ENCODE results near the gene PIGQ. TPM values are rescaled to one million over a fixed set of nuclear protein-coding genes. Genes with fewer than 3 reads are reported as not detected.

The PIGQ gene
- total RNA-seq, 1 experiment from 2014 or later: 58.0 TPM

- peaks cover 13% of the 10 kb centered on the region for H3K23me2 ChIP-seq (ENCODE audit: insufficient read length, low read depth, low read length, poor library complexity, severe bottlenecking)
- H2BK15ac ChIP-seq (ENCODE audit: low read depth, low read length): no peak overlapping the region
- H3K9me3 ChIP-seq (ENCODE audit: control insufficient read depth, low read depth, low read length): no peaks in the 10 kb centered on the region
- peaks cover 0 to 12% (median 12%) of the 10 kb centered on the region in 3 experiments; a peak in 3 of 7 replicates for H3K36me3 Mint-ChIP-seq (ENCODE audit: insufficient read depth in 1 of 3, low read depth in 3 of 3)
- no peak overlapping the region for H2BK120ac ChIP-seq (ENCODE audit: low read depth, low read length, poor library complexity, severe bottlenecking)
- H3K4me2 ChIP-seq (ENCODE audit: insufficient read depth, insufficient read length, low read length): peak overlapping the region; percentile 75
- H3K27me3 Mint-ChIP-seq (ENCODE audit: low read depth): no peaks in the 10 kb centered on the region
- H3K27ac Mint-ChIP-seq: no peak overlapping the region
- no peak overlapping the region for H3K56ac ChIP-seq (ENCODE audit: insufficient read length, low read depth, low read length)
- H2BK5ac ChIP-seq (ENCODE audit: insufficient read length, low read length): no peak overlapping the region
- peaks cover 18% of the 10 kb centered on the region in 2 experiments for H3K4me1 Mint-ChIP-seq
- no peak overlapping the region for H4K91ac ChIP-seq (ENCODE audit: insufficient read length, low read depth, low read length)
- peak overlapping the region; percentile 12 for H3K18ac ChIP-seq (ENCODE audit: insufficient read length, low read depth, low read length)
- no peaks in the 10 kb centered on the region for H3K27me3 ChIP-seq (ENCODE audit: insufficient read depth, low read length)
- peak overlapping the region; percentile 79 to 88 for H3K4me3 Mint-ChIP-seq
- H2BK12ac ChIP-seq (ENCODE audit: insufficient read length, low read depth, low read length): no peak overlapping the region
- no peak overlapping the region for H3K27ac ChIP-seq (ENCODE audit: insufficient read length, low read depth, low read length)
- TF ChIP-seq, protein P1, sequence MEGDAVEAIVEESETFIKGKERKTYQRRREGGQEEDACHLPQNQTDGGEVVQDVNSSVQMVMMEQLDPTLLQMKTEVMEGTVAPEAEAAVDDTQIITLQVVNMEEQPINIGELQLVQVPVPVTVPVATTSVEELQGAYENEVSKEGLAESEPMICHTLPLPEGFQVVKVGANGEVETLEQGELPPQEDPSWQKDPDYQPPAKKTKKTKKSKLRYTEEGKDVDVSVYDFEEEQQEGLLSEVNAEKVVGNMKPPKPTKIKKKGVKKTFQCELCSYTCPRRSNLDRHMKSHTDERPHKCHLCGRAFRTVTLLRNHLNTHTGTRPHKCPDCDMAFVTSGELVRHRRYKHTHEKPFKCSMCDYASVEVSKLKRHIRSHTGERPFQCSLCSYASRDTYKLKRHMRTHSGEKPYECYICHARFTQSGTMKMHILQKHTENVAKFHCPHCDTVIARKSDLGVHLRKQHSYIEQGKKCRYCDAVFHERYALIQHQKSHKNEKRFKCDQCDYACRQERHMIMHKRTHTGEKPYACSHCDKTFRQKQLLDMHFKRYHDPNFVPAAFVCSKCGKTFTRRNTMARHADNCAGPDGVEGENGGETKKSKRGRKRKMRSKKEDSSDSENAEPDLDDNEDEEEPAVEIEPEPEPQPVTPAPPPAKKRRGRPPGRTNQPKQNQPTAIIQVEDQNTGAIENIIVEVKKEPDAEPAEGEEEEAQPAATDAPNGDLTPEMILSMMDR (conservative IDR thresholded peaks at IDR 0.05): no peak
- no CpG with 5 or more reads among the region's 55 CpGs for WGBS (ENCODE audit: extremely low coverage, insufficient read length, low lambda C conversion rate)
- H3K23ac ChIP-seq (ENCODE audit: insufficient read length, low read depth, low read length): no peak overlapping the region
- DNase-seq: no peak
- H3K14ac ChIP-seq (ENCODE audit: insufficient read depth, low read length): 0 out of 2 replicates have a peak overlapping the region, but pooled peaks have one; percentile 68
- H2AK5ac ChIP-seq (ENCODE audit: insufficient read length, low read length): no peak overlapping the region
- peaks cover 22% of the 10 kb centered on the region; the same call in 1 of the 2 replicates for H3K79me2 ChIP-seq (ENCODE audit: insufficient read depth, low read length)
- H3K9ac ChIP-seq (ENCODE audit: extremely low read depth, insufficient read length, low read length): peak overlapping the region; percentile 55
- H4K8ac ChIP-seq (replicated peaks; ENCODE audit: insufficient read length, low read depth, low read length): no peak overlapping the region
- no peak overlapping the region for H2BK20ac ChIP-seq (ENCODE audit: low read depth, low read length, poor library complexity, severe bottlenecking)
- no peaks in the 10 kb centered on the region for H3K79me1 ChIP-seq (ENCODE audit: insufficient read depth, low read depth, low read length, poor library complexity, severe bottlenecking)
- no peak overlapping the region for H3K4ac ChIP-seq (ENCODE audit: low read depth, low read length)
- peaks cover 6% of the 10 kb centered on the region for H4K20me1 ChIP-seq (ENCODE audit: control insufficient read depth, insufficient read depth, insufficient read length)
- H3K9me3 Mint-ChIP-seq: no peaks in the 10 kb centered on the region
- H2AFZ ChIP-seq (ENCODE audit: low read length): no peak overlapping the region
- no peak overlapping the region for H3T11ph ChIP-seq (ENCODE audit: low read length)
- H3K4me1 ChIP-seq (ENCODE audit: insufficient read depth, low read length): no peaks in the 10 kb centered on the region; the same call in 1 of the 2 replicates
- H4K5ac ChIP-seq (ENCODE audit: insufficient read length, low read depth, low read length): no peak overlapping the region
Observed at GRCh38 chr16:528111-529011, 41.4 kb upstream of the PIGQ start.
